Measurements from ENCODE around the gene LRP5. TPM values are rescaled to one million over a fixed set of nuclear protein-coding genes. Genes with fewer than 3 reads are reported as not detected.

LRP5 gene
- total RNA-seq, 1 donor from 2014 or later, result 54.7 TPM

DNA sequence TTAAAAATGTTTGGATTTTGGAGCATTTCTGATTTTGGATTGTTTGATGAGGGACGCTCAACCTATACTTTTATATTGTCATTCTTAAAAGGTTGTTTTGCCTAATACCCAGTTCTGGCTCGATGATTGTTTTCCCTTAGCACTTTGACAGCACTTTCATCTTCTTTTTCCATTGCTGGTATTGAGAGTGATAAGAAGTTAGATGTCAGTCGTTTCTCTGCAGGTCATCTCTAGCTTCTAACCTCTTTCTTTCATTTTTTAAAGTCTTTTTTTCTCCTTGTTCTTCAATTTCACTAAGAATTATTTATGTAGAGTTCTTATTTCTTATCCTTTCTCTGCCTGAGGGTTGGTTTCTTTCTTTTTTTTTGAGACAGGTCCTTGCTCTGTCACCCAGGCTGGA is 167.0 kb downstream of the LRP5 start:
- Histone ChIP-seq H3K4me3 (no peak overlapping the region), H3K27ac (replicated peaks) (no peak overlapping the region), H3K27me3 (ENCODE audit: low read depth) (no peaks in the 10 kb centered on the region), H3K9me3 (replicated peaks) (peaks cover 6% of the 10 kb centered on the region), H3K4me1 (peaks cover 72% of the 10 kb centered on the region), H3K36me3 (no peaks in the 10 kb centered on the region)
- DNase-seq, result no peak
- TF ChIP-seq, protein P1, sequence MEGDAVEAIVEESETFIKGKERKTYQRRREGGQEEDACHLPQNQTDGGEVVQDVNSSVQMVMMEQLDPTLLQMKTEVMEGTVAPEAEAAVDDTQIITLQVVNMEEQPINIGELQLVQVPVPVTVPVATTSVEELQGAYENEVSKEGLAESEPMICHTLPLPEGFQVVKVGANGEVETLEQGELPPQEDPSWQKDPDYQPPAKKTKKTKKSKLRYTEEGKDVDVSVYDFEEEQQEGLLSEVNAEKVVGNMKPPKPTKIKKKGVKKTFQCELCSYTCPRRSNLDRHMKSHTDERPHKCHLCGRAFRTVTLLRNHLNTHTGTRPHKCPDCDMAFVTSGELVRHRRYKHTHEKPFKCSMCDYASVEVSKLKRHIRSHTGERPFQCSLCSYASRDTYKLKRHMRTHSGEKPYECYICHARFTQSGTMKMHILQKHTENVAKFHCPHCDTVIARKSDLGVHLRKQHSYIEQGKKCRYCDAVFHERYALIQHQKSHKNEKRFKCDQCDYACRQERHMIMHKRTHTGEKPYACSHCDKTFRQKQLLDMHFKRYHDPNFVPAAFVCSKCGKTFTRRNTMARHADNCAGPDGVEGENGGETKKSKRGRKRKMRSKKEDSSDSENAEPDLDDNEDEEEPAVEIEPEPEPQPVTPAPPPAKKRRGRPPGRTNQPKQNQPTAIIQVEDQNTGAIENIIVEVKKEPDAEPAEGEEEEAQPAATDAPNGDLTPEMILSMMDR (IDR thresholded peaks at IDR 0.05; ENCODE audit: borderline replicate concordance), result no peak
- intact Hi-C loops (cut with micrococcal nuclease), result no loop called here

DNA sequence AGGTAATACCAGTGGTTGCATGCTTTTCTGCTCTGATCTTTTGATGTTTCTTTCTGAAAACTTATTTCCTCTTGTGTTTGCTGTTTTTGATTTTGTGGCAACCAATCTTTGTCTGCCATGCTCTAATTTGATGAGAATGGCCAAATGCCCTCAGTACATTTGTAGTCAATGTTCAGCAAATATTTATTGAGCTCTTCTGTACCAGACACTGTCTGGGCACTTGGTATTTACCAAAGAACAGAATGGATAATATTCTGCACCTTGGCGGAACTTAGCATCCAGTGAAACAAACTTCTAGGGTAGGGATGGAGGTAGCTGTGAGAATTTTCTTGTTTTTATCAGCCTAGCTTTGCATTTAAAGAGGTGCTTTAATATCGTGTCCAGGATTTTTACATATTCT is 167.8 kb downstream of the LRP5 start:
- TF ChIP-seq, protein P1 (IDR thresholded peaks at IDR 0.05; ENCODE audit: borderline replicate concordance), result no peak
- intact Hi-C loops (cut with micrococcal nuclease), result no loop called here
- peak overlapping the region; percentile 54 for H3K27ac ChIP-seq (replicated peaks)
- peaks cover 66% of the 10 kb centered on the region for H3K4me1 ChIP-seq
- H3K9me3 ChIP-seq (replicated peaks), result peaks cover 14% of the 10 kb centered on the region
- peak overlapping the region; percentile 2 for H3K4me3 ChIP-seq
- H3K36me3 ChIP-seq, result no peaks in the 10 kb centered on the region
- no peaks in the 10 kb centered on the region for H3K27me3 ChIP-seq (ENCODE audit: low read depth)
- no peak for DNase-seq

DNA sequence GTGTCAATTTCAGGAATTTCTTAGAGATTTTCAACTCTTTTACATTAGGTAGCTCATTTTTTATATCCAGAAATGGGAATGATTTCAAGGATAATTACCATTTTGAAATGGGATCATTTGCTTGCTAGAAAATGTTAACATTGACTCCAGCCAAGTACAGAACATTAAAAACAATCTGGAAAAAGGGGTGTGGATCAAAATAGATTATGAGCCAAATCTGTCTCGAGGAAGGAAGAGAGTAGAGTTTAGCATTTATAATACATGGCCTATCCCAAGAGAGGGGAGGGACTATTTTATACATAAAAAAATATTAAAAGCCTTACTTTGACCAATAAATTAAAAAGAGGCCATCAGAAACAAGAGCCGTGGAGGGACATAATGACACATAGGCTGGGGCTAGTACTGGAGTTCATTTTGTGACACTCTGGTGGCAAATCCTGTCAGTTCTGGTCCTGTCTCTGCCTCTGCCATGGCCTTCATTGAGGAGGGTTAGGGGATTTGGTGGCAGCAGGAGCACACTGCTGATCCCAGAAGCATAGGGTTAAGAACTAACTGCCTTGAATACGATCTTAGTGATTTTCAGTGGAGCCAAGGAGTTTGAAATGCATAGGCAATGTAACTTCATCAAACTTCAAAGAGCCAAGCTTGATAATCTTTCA is 168.6 kb downstream of the LRP5 start:
- Histone ChIP-seq H3K4me1 (peaks cover 66% of the 10 kb centered on the region), H3K36me3 (no peaks in the 10 kb centered on the region), H3K9me3 (replicated peaks) (peaks cover 17% of the 10 kb centered on the region), H3K27me3 (ENCODE audit: low read depth) (no peaks in the 10 kb centered on the region), H3K27ac (replicated peaks) (peak overlapping the region; percentile 54), H3K4me3 (peak overlapping the region; percentile 8)
- DNase-seq, result no peak
- TF ChIP-seq, protein P1 (IDR thresholded peaks at IDR 0.05; ENCODE audit: borderline replicate concordance), result no peak
- intact Hi-C loops (cut with micrococcal nuclease), result no loop called here

DNA sequence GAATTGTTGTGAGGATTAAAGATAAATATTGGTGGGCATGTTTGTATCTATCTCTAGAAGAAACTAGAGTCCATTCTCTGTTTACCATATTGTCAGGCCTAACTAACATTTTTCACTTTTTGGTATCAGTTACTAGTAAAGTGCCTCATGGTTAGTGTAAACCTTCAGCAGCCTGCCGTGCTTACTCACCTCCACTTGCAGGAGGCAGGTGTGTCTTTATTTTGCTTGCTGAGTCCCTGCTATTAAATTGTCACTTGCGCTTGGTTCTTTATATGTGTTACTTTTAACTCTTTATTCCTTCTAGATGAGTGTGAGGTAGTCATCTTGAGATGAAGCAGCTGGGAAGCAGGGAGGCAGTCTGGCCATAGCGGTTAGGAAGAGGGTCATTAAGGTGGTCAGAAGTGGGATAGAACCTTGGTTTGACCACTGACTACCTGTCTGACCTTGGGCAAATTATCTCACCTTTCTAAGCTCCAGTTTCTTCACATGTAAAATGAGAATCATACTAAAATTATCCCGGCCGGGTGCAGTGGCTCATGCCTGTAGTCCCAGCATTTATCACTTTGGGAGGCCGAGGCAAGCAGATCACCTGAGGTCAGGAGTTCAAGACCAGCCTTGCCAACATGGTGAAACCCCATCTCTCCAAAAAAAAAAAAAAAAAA is 169.3 kb downstream of the LRP5 start:
- intact Hi-C loops (cut with micrococcal nuclease), result no loop called here
- DNase-seq, result no peak
- Histone ChIP-seq H3K27me3 (ENCODE audit: low read depth) (no peaks in the 10 kb centered on the region), H3K4me1 (peaks cover 63% of the 10 kb centered on the region), H3K27ac (replicated peaks) (peak overlapping the region; percentile 54), H3K4me3 (peak overlapping the region; percentile 8), H3K9me3 (replicated peaks) (peaks cover 17% of the 10 kb centered on the region), H3K36me3 (no peaks in the 10 kb centered on the region)
- TF ChIP-seq, protein P1 (IDR thresholded peaks at IDR 0.05; ENCODE audit: borderline replicate concordance), result no peak

DNA sequence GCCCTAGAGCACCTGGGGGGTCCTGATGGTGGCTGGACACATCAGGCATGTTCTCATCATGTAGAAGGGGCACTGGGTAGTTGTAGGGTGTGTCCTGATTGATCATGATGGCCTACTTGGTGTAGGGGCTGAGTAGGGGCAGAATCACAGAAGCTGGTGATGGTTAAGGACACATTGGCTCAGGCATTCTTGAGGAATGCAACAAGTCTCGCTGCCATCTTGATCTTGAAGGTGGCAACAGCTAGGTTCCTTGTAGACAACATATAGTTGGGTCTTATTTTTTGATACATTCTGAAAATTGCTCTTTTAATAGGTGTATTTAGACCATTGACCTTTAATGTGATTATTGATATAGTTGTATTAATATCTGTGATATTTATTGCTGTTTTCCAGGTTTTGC is 176.2 kb downstream of the LRP5 start:
- intact Hi-C loops (cut with micrococcal nuclease), result no loop called here
- H3K27me3 ChIP-seq (ENCODE audit: low read depth), result no peaks in the 10 kb centered on the region
- no peaks in the 10 kb centered on the region for H3K36me3 ChIP-seq
- no peak overlapping the region for H3K27ac ChIP-seq (replicated peaks)
- TF ChIP-seq, protein P1 (IDR thresholded peaks at IDR 0.05; ENCODE audit: borderline replicate concordance), result no peak
- H3K4me3 ChIP-seq, result no peak overlapping the region
- DNase-seq, result no peak
- H3K9me3 ChIP-seq (replicated peaks), result peaks cover 17% of the 10 kb centered on the region
- peaks cover 50% of the 10 kb centered on the region for H3K4me1 ChIP-seq

Data from left ventricle myocardium inferior (tissue), 1 donor.